SK-N-MC (cell line): ENCODE results near the gene TAX1BP3.

Experiments
- DNase-seq: peaks from one replicate; pipeline ENCODE4 v3.0.0-alpha.2; 2011; ENCODE audit warnings: low read depth, low spot score
- H3K27ac ChIP-seq: fragments of 200-600 bp; sonication (generic); 2 replicates; pipeline ENCODE4 v1.5.1; 2016; ENCODE audit warnings: mixed run types
- H3K36me3 ChIP-seq: fragments of 200-600 bp; sonication (generic); 2 replicates; pipeline ENCODE4 v1.6.1; 2017; ENCODE audit warnings: antibody characterized with exemption, low read length, mixed read lengths; ENCODE audit not compliant: insufficient read depth
- H3K4me3 ChIP-seq: fragments of 200-600 bp; sonication (generic); 2 replicates; pipeline ENCODE4 v1.5.1; 2016
- H3K9ac ChIP-seq: fragments of 200-600 bp; sonication (generic); 2 replicates; pipeline ENCODE4 v1.8.0; 2017; ENCODE audit warnings: mixed run types, mixed read lengths; ENCODE audit not compliant: insufficient read length
- H3K9me3 ChIP-seq: fragments of 200-600 bp; sonication (generic); 2 replicates; pipeline ENCODE4 v1.6.1; 2017; ENCODE audit warnings: low read depth, mild to moderate bottlenecking, antibody characterized with exemption, low read length, moderate library complexity, mixed read lengths
- EZH2 ChIP-seq: fragments of 200-600 bp; sonication (generic); IDR thresholded peaks from one replicate; pipeline ENCODE4 v1.6.1; 2017; ENCODE audit warnings: antibody characterized with exemption
- FOXP2 ChIP-seq: optimal IDR thresholded peaks from 2 replicates; pipeline ENCODE3; 2011; ENCODE audit warnings: mild to moderate bottlenecking, moderate library complexity; ENCODE audit not compliant: insufficient read depth; ENCODE audit errors: extremely low read length, control extremely low read depth
- POLR2AphosphoS5 ChIP-seq: IDR thresholded peaks from 2 replicates; pipeline ENCODE4 v1.6.1; 2012; ENCODE audit warnings: mild to moderate bottlenecking, low read depth, low read length, borderline replicate concordance

The TAX1BP3 gene

GRCh38 chr17:3630781-3631180 lies 37.6 kb downstream of the TAX1BP3 start:
- no peak for DNase-seq
- Histone ChIP-seq H3K4me3 (no peak overlapping the region), H3K27ac (no peak overlapping the region), H3K36me3 (peaks cover 3% of the 10 kb centered on the region; the same call in 1 of the 2 replicates), H3K9me3 (no peaks in the 10 kb centered on the region), H3K9ac (no peak overlapping the region)
- TF ChIP-seq POLR2AphosphoS5 = no peak
- TF ChIP-seq FOXP2 = no peak
- TF ChIP-seq EZH2 = no peak

GRCh38 chr17:3627769-3628167 lies 40.6 kb downstream of the TAX1BP3 start:
- Histone ChIP-seq H3K27ac (no peak overlapping the region), H3K4me3 (no peak overlapping the region), H3K9ac (no peak overlapping the region), H3K36me3 (peaks cover 13% of the 10 kb centered on the region; the same call in 1 of the 2 replicates), H3K9me3 (no peaks in the 10 kb centered on the region)
- TF ChIP-seq POLR2AphosphoS5 (no peak), FOXP2 (no peak), EZH2 (no peak)
- DNase-seq = no peak

GRCh38 chr17:3626831-3627768 lies 41.3 kb downstream of the TAX1BP3 start:
- peaks cover 16% of the 10 kb centered on the region; the same call in 1 of the 2 replicates for H3K36me3 ChIP-seq

GRCh38 chr17:3622977-3623594 lies 45.3 kb downstream of the TAX1BP3 start:
- Histone ChIP-seq H3K4me3 (no peak overlapping the region), H3K36me3 (peaks cover 36% of the 10 kb centered on the region), H3K9me3 (no peaks in the 10 kb centered on the region), H3K9ac (no peak overlapping the region), H3K27ac (no peak overlapping the region)
- TF ChIP-seq FOXP2 = no peak
- TF ChIP-seq EZH2 = no peak
- TF ChIP-seq POLR2AphosphoS5 = no peak
- no peak for DNase-seq

More at GRCh38 chr17:3626831-3627768, 41.3 kb downstream of the TAX1BP3 start:
- DNase-seq = no peak
- TF ChIP-seq FOXP2 (no peak), EZH2 (no peak), POLR2AphosphoS5 (no peak)
- Histone ChIP-seq H3K4me3 (no peak overlapping the region), H3K9ac (no peak overlapping the region), H3K9me3 (no peaks in the 10 kb centered on the region), H3K27ac (no peak overlapping the region)

- Histone ChIP-seq H3K4me3 (no peak overlapping the region), H3K9ac (no peak overlapping the region), H3K36me3 (peaks cover 45% of the 10 kb centered on the region), H3K9me3 (no peaks in the 10 kb centered on the region), H3K27ac (no peak overlapping the region)
- TF ChIP-seq POLR2AphosphoS5 (no peak), FOXP2 (no peak), EZH2 (no peak)
- no peak for DNase-seq
Measured at GRCh38 chr17:3621146-3621720, 47.1 kb downstream of the TAX1BP3 start.

GRCh38 chr17:3615160-3615870 lies 53.1 kb downstream of the TAX1BP3 start:
- Histone ChIP-seq H3K36me3 (peaks cover 26% of the 10 kb centered on the region), H3K27ac (no peak overlapping the region), H3K9me3 (no peaks in the 10 kb centered on the region), H3K4me3 (no peak overlapping the region), H3K9ac (no peak overlapping the region)
- DNase-seq = no peak
- no peak for TF ChIP-seq FOXP2
- no peak for TF ChIP-seq POLR2AphosphoS5
- TF ChIP-seq EZH2 = no peak

GRCh38 chr17:3613124-3613523 lies 55.3 kb downstream of the TAX1BP3 start:
- no peak overlapping the region for H3K9ac ChIP-seq
- DNase-seq = no peak
- no peaks in the 10 kb centered on the region for H3K9me3 ChIP-seq
- H3K4me3 ChIP-seq = no peak overlapping the region
- TF ChIP-seq POLR2AphosphoS5 (no peak), EZH2 (no peak), FOXP2 (no peak)
- H3K36me3 ChIP-seq = peaks cover 12% of the 10 kb centered on the region
- H3K27ac ChIP-seq = no peak overlapping the region
